SU-DHL-6 (cell line): ENCODE data around the gene ABCC8.

Experiments used
- H2AFZ ChIP-seq: fragments of 200-600 bp; sonication (generic); 2 replicates; pipeline ENCODE4 v1.6.1; 2014; ENCODE audit warnings: low read depth, mild to moderate bottlenecking, moderate library complexity, mixed read lengths, antibody characterized with exemption, low read length; ENCODE audit not compliant: severe bottlenecking
- H3F3A ChIP-seq: fragments of 200-600 bp; shearing (Covaris generic); 2 replicates; pipeline ENCODE4 v1.6.0; 2016; ENCODE audit warnings: antibody characterized with exemption, mild to moderate bottlenecking; ENCODE audit not compliant: insufficient read depth
- H3K27ac ChIP-seq: fragments of 200-600 bp; sonication (generic); 2 replicates; pipeline ENCODE4 v1.5.1; 2016; ENCODE audit warnings: low read depth, mild to moderate bottlenecking, low read length, moderate library complexity, mixed read lengths
- H3K27me3 ChIP-seq: fragments of 200-600 bp; sonication (generic), shearing (Covaris generic); 2 replicates; pipeline ENCODE4 v1.6.0; 2014; ENCODE audit warnings: mild to moderate bottlenecking, low read length
- H3K36me3 ChIP-seq: fragments of 200-600 bp; sonication (generic); 2 replicates; pipeline ENCODE4 v1.6.1; 2014; ENCODE audit warnings: mild to moderate bottlenecking, low read length, mixed read lengths
- H3K4me2 ChIP-seq: fragments of 300-600, 200-600 bp; shearing (Covaris generic), sonication (generic); 2 replicates; pipeline ENCODE4 v1.6.0; 2014; ENCODE audit warnings: low read length, low read depth, mild to moderate bottlenecking; ENCODE audit not compliant: poor library complexity, severe bottlenecking
- H3K4me3 ChIP-seq: fragments of 200-600 bp; sonication (generic); 2 replicates; pipeline ENCODE4 v1.5.1; 2014; ENCODE audit warnings: antibody characterized with exemption, low read length, mild to moderate bottlenecking, mixed read lengths; ENCODE audit not compliant: insufficient read depth, poor library complexity, severe bottlenecking
- H3K79me2 ChIP-seq: fragments of 200-600 bp; sonication (generic); 2 replicates; pipeline ENCODE4 v1.6.1; 2014; ENCODE audit warnings: mild to moderate bottlenecking, low read length, moderate library complexity; ENCODE audit not compliant: insufficient read depth
- H3K9ac ChIP-seq: fragments of 200-600 bp; sonication (generic); 2 replicates; pipeline ENCODE4 v1.7.0; 2014; ENCODE audit warnings: mild to moderate bottlenecking, low read length
- H3K9me2 ChIP-seq: fragments of 200-600 bp; sonication (generic); replicated peaks from 2 replicates; pipeline ENCODE4 v1.6.1; 2014; ENCODE audit warnings: low read length; ENCODE audit not compliant: insufficient read depth
- H3K9me3 ChIP-seq: fragments of 200-600 bp; sonication (generic); 2 replicates; pipeline ENCODE4 v1.6.1; 2014; ENCODE audit warnings: low read length, mixed read lengths; ENCODE audit not compliant: insufficient read depth
- H4K20me1 ChIP-seq: fragments of 200-600 bp; sonication (generic); 2 replicates; pipeline ENCODE4 v1.6.1; 2014; ENCODE audit warnings: low read depth, mild to moderate bottlenecking, antibody characterized with exemption, low read length, moderate library complexity, mixed read lengths
- CTCF ChIP-seq: fragments of 200-600 bp; sonication (generic); IDR thresholded peaks from one replicate; pipeline ENCODE4 v1.5.1; 2017; ENCODE audit warnings: antibody characterized with exemption, mild to moderate bottlenecking, low read length, moderate library complexity; ENCODE audit not compliant: insufficient read depth, poor library complexity, severe bottlenecking
- EZH2phosphoT487 ChIP-seq: fragments of 200-600 bp; sonication (generic), shearing (Covaris generic); conservative IDR thresholded peaks from 2 replicates; pipeline ENCODE4 v1.6.1; 2018; ENCODE audit warnings: mild to moderate bottlenecking, antibody characterized with exemption, low read length, moderate library complexity, mixed read lengths

Gene ABCC8

GRCh38 chr11:17384002-17384511, 92.6 kb downstream of the ABCC8 start:
- H3K9ac ChIP-seq, result no peak overlapping the region
- no peaks in the 10 kb centered on the region for H3K9me2 ChIP-seq
- no peak overlapping the region for H2AFZ ChIP-seq
- no peaks in the 10 kb centered on the region for H3F3A ChIP-seq
- H3K27me3 ChIP-seq, result no peaks in the 10 kb centered on the region
- H3K79me2 ChIP-seq, result no peaks in the 10 kb centered on the region
- no peak for TF ChIP-seq EZH2phosphoT487
- peak; percentile 99 for TF ChIP-seq CTCF
- peaks cover 4% of the 10 kb centered on the region for H3K36me3 ChIP-seq
- H3K4me2 ChIP-seq, result no peak overlapping the region
- H3K9me3 ChIP-seq, result no peaks in the 10 kb centered on the region
- H3K27ac ChIP-seq, result no peak overlapping the region
- no peak overlapping the region for H3K4me3 ChIP-seq
- no peaks in the 10 kb centered on the region for H4K20me1 ChIP-seq

- H4K20me1 ChIP-seq, result no peaks in the 10 kb centered on the region
- no peaks in the 10 kb centered on the region for H3K27me3 ChIP-seq
- no peaks in the 10 kb centered on the region for H3K79me2 ChIP-seq
- H2AFZ ChIP-seq, result no peak overlapping the region
- no peak overlapping the region for H3K4me2 ChIP-seq
- H3F3A ChIP-seq, result no peaks in the 10 kb centered on the region
- TF ChIP-seq CTCF (no peak), EZH2phosphoT487 (no peak)
- peaks cover 4% of the 10 kb centered on the region; the same call in 1 of the 2 replicates for H3K9me3 ChIP-seq
- no peak overlapping the region for H3K27ac ChIP-seq
- peaks cover 10% of the 10 kb centered on the region for H3K36me3 ChIP-seq
- no peaks in the 10 kb centered on the region for H3K9me2 ChIP-seq
- H3K4me3 ChIP-seq, result no peak overlapping the region
- H3K9ac ChIP-seq, result no peak overlapping the region
Observed at GRCh38 chr11:17383461-17383860, 93.2 kb downstream of the ABCC8 start.

- TF ChIP-seq CTCF, result no peak
- TF ChIP-seq EZH2phosphoT487, result no peak
- H3K36me3 ChIP-seq, result peaks cover 22% of the 10 kb centered on the region
- peaks cover 13% of the 10 kb centered on the region; the same call in 1 of the 2 replicates for H3K9me3 ChIP-seq
- H3K4me2 ChIP-seq, result no peak overlapping the region
- H3K79me2 ChIP-seq, result no peaks in the 10 kb centered on the region
- no peak overlapping the region for H2AFZ ChIP-seq
- H3K9me2 ChIP-seq, result no peaks in the 10 kb centered on the region
- H3K27ac ChIP-seq, result no peak overlapping the region
- no peak overlapping the region for H3K4me3 ChIP-seq
- H4K20me1 ChIP-seq, result no peaks in the 10 kb centered on the region
- no peaks in the 10 kb centered on the region for H3K27me3 ChIP-seq
- H3K9ac ChIP-seq, result no peak overlapping the region
- H3F3A ChIP-seq, result no peaks in the 10 kb centered on the region
Observed at GRCh38 chr11:17382046-17382728, 94.5 kb downstream of the ABCC8 start.
